NCI-H774 (cell line): ENCODE data around the gene IQCH.
"Not testable (repeated sequence)": the region's sequence is repeated elsewhere in the genome, so short reads cannot be mapped to it uniquely, and the experiment has no call there.

ENCODE experiments used
- DNase-seq: peaks from one replicate; lab custom pipeline; 2025; lab: John Stamatoyannopoulos, UW

The IQCH gene

DNA sequence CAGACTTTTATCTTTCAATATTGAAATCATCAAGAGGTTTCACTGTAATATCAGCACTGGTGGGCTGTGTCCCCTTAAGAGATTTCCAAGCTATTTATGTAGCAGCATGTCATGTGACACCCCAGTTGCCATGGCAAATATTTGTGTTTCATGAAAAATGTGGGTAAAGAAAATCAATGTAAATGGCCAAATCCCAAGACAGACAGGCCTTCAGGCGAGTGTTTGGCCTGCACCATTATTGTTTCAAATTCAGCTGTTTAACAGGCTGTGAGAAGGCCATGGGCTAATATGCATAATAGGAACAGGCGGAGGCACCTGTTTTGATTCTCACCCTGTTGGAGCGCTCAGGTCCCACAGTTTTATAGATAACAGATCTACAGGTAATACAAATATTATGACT, 104.2 kb downstream of the IQCH start:
- peak; percentile 3 for DNase-seq

DNA sequence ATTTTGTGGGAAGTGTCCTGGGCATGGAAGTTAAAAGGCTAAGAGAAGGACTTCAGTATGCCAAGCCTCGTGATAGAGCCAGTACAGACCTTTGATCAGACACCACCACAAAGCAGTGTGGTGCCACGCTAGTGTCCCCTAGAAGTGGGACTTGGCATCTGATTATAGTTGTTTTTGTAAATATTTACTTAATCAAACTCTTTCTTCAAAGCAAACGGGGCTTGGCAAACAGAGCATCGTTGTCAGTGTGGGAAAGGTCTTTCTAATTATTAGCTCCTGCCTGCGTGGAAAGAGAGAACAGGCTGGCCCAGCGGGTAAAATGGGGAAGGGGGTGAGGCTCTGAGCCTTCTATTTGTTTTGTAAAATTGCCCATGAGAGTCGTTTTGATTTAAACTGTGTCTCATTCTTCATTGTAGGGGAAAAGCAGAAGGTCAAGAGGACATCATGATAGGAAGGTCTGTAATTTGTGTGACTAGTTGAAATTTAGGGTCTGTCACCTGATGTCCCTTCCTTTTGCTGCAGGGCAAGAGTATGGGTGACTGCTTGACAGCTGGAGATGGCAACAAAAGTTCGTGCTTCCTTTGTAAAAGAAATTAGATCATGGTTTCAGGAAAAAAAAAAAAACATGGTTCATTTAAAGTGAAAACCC, 105.0 kb downstream of the IQCH start:
- DNase-seq, result no peak

DNA sequence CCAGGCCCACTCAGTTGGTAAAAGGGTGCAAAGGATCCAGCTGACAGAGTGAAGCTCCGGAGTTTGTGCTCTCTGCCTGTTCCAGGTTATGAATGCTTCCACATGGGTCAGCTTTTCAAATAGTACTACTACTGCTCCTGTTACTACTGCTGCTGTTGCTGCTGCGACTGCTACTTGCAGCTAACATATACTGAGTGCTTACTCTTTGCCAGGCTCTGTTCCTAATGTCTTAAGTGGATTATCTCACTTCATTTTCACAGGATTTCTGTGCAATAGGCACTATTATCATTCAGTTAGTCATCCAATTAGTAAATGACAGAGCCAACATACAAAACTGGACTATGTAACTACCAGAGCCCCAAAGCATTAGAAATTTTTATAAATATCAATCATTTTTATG, 106.5 kb downstream of the IQCH start:
- no peak for DNase-seq

DNA sequence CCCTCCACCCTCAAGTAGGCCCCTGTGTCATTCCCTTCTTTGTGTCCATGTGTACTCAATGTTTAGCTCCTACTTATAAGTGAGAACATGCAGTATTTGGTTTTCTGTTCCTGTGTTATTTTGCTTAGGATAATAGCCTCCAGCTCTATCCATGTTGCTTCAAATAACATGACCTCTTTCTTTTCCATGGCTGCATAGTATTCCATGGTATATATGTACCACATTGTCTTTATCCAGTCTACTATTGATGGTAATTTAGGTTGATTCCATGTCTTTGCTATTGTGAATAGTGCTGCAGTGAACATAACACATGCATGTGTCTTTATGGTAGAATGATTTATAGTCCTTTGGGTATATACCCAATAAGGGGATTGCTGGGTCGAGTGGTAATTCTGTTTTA, 109.1 kb downstream of the IQCH start:
- DNase-seq, result not testable (repeated sequence)

DNA sequence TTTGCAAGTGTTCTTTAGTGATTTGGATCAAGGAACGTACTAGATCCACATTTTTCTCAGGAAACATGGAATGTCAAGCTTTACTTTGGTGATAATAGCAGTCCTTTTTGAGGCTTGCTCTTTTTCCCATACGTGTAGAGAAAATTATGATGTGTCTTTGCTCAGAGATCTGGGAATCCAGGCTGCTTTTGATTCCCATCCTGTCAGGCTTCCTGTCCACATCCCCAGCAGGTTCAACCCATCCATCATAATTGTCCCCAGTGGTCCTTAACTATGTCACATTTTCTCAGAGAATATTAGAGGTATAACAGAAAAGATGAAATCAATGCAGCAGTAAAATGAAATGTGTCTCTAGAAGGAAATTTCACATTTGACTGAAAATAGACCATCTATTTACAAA, 111.4 kb downstream of the IQCH start:
- no peak for DNase-seq

DNA sequence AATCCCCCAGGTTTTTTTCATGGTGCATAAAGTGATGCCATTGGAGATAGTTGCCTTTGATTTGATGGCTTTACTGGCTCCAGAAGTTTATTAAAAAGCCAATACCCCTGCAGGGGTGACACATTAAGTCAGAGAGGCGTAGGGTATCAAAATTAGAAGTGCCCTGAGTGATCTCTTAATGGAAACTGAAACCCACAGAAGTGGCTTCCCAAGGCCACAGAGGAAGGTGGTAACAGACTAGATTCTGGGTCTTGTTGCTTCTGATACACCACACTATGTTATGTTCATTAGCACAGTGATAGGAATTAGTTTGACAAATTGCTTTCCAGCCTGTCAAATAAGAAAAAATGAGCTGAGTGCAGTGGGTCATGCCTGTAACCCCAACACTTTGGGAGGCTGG, 112.3 kb downstream of the IQCH start:
- no peak for DNase-seq

DNA sequence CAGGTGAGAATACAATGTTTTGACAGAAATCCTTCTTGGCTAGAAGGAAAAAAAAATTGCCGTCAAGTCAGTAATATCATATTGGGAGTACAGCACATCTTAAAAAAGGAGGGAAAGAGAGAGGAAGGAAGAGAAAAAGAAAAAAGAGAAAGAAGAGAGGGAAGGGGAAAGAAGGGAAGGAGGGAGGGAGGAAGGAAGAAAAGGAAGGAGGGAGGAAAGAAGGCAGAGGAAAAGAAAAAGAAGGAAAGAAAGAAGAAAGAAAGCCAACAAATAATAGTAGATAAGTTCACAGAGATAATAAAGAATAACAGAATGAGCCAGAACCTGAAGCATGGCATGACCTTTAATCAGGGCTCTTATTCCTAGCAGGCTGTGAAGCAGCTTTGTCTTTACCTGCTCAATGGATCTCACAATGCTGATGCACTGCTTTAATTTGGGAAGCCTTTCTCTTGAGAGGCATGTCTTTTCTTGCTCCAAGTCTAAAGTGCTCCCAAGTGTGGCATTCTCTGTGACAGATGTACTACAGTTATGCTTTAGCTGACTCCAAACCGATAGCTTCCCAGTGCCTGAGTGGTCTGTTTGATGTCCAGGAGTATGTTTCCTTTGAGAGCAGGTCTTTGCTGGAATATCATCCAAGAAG, 114.9 kb downstream of the IQCH start:
- DNase-seq, result no peak

DNA sequence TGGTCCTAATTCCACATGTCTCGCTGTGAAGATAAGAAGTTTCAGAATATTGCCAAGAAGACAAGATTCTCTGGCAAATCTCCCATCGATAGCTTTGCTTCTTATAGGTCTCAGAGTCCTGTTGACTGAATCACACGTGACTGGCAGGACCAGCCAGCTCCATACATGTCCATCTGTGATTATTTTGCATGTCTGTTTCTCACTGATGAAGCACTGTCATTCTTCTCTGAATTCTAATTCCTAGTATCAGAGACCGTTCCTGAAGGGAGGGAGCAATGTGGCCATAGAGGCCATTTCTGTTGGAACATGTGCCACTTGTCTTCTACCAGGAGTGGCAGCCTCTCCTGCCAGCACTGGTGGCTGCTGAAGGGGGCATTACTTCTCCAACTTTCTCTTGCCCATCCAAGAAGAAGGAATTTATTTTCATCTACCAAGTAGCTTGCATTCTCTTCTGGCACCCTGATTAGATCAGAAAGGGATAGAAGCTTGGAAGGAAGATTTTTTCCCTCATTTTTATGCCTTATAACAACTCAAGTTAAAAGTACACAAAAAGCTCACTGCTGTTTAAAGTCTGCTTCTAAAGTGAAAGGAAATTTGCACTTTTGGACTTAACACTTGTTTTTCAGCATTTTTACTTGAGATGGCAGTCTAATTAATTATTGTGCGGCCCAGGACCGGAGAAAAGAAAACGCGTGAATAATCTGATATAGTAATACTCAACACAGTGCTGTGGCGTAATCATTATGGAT, 115.8 kb downstream of the IQCH start:
- DNase-seq, result no peak

DNA sequence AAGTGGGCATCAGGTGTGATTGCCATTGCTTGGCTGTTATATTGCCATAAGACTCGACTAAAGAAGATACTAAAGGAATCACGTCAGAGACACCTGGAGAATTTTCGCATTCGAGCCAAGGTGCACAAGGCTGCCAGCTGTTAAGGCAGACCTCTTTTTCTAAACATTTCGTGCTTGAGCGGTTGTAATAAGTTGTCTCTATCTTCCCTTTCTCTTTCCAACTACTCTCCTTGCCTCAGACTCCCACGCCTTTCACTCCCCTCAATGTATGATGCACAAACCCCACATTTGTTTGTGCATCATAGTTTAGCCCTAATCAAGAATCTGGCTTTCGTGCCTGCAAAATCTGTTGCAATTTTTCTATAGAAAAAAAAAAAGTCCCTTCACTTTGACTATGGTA, 118.0 kb downstream of the IQCH start:
- no peak for DNase-seq

DNA sequence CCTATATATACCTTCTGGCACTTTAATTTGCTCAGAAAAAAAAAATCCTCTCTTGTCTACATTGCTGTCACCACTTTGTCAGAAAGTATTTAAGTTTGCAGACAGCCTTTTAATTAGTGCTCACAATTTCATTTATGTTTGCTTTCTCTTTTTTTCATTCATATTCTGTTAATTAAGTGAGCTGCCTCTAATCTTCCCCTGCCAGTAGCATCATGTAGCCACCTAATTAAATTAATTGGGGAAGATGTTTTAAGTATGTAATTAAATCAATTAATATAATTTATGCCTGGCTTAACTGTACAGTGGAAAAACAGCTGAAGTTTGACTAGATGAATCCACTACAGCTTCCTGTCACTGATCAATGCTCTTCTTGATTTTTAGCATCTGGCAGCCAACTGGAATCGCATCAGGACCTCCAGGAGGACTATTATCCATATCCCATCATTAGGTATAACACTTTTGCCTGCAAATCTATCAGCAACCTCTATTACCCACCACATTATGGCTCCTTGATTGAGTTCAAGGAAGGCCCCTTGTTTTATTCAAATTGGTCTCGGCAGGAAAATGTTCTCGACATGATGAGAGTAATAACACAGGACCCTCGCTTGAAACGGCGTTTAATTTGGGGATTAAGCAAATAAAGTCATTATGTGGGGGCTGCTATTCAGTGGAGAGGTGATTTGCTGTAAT, 118.5 kb downstream of the IQCH start:
- no peak for DNase-seq

DNA sequence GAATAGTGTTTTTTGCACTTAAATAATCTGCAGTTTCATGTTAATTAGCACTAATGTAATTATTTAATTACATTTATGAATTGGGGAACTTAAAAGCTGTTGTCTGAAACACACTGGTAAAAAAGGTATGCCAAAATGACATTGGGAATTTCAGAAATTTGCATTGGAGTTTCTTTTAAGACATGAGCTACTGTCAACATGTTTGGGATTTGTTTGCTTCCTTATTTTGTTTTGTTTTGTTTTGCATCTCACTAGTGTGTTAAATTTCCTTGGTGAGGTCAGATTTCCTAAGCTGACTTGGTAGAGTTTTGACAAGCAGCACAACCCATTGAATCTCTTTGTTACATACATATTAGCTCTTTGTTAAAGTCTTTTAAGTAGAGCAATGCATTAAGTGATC, 119.4 kb downstream of the IQCH start:
- DNase-seq, result no peak

DNA sequence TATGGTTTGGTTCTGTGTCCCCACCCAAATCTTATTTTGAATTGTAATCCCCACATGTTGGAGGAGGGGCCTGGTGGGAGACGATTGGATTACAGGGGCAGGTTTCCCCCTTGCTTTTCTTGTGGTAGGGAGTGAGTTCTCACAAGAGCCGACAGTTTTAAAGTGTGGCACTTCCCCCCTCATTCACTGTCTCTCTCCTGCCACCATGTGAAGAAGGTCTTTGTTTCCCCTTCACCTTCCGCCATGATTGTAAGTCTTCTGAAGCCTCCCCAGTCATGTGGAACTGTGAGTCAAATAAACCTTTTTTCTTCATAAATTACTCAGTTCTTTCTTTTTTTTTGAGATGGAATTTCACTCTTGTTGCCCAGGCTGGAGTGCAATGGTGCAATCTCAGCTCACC, 124.9 kb downstream of the IQCH start:
- no peak for DNase-seq

DNA sequence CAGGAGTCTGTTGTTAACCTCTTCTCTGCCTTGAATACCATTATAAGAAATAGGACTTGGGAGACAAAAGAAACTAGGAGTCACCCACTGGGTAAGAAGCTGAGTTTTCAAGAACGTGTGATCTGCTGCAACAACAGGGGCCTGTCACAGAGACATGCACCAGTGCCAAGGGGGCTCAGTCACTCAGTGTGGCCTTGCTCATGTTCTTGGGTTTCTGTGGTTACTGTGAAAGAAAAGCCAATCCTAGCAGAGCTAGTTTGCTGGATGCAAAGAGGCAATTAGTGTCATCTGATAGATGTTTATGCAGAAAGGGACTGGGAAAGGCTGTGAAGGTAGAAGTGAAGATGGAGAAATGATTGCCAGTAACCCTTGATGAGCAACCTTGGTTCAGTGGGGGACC, 126.3 kb downstream of the IQCH start:
- no peak for DNase-seq

DNA sequence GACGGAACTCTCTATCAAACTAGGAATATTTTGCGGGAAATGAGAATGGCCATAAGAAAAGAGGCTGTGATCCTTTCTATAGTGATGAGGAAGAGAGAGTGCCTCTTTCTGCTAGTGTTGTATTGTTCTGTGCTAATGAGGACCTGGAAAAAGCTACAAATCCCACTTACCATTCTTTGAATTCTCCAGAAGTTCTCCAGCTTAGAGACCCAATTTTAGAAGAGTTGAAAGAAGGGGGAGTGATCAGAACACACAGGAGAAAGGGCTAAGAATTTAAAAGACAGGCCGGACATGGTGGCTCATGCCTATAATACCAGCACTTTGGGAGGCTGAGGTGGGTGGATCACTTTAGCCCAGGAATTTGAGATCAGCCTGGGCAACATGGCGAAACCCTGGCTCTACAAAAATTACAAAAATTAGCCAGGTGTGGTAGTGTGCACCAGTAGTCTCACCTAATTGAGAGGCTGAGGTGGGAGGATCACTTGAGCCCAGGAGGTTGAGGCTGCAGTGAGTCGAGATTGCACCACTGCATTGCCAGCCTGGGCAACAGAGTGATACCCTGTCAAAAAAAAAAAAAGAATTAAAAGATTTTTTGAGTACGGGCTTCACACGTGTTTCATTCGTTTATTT, 126.9 kb downstream of the IQCH start:
- no peak for DNase-seq

DNA sequence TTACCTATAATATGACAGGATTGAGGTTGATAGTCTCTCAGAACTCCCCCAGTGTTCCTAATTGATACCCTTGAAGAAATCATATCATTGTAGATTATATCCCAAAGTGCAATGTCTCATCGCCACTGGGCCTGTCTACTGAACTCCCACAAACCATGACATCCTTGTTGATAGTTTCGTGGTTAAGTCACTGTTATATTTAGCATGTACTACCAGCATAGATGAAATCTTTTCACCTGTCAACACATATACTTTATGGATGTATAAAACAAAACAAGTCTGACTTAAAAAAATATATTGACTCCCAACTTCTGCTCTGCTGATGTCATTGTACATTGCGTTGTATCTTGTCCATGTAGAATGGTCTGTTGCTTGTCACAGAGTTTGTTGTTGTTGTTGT, 128.1 kb downstream of the IQCH start:
- DNase-seq, result no peak

DNA sequence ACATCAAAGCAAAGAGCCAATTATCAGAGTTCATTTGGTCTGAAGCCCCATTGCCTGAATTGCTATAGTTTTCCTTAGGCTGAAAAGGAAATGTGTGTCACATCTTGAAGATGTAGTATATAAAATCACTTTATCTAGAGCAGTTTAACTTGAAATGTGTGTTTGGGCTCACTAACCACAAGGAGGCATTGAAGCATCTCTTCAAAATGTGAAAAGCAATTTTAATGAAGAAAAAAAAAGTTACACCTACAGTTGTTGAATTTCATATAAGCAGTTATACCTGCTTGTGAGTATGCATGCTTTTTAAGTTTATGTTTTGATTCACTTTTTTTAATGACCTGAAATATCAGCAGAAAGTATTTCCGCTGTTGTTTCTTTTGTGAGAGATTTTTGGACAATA, 129.3 kb downstream of the IQCH start:
- no peak for DNase-seq

DNA sequence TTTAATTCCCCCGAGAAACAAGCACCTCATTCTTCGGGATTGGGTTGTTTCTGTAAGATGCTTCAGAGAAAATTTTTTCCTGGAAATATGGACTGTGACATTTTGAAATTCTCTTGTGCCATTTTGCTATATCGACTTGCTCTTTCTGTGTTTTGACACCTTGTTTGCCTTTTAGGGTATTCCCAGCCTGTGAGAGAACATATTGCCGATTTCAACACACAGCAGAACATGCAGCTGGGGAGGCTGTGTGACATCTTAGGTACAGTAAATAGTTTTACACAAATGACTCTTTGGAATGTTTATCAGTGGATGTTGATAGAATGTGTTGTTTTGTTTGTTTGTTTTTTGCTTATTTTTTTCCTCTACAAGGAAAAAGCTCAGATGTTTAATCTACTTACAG, 130.2 kb downstream of the IQCH start:
- DNase-seq, result no peak

DNA sequence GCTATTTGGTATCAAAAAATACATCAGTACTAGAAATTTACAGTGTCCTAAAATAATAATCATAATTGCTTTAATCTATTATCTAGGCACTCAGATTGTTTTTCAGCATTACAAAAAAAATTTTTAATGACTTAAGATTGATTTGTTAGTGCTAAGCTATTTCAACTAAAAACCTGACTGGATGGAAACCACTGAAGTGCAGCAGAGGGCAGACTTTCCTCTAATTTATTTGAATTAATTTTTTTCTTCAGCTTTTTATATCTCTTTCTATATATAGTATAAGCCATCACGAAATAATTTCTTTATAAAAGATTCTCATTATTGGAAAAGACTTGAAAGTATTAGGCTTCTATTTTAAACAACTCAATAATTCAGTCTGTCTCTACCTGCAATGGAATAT, 131.4 kb downstream of the IQCH start:
- DNase-seq, result no peak

DNA sequence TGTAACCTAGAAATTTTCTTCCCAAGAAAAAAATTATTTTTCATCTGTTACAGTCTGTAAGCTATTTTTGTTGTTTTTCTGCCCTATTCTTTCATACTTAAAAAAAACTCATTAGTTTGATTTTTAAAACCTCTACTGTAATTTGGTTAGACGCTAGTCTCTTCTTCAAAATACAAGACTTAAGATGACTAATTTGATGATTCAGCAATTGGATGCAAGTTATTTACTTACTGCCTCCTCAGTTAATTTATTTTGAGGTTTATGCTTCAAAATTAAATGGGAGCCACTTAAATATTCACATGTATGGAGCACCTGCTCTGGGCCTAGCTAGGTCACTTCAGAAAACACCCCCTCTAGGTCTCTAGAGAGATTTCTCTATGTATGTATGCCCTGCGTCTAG, 132.4 kb downstream of the IQCH start:
- no peak for DNase-seq

DNA sequence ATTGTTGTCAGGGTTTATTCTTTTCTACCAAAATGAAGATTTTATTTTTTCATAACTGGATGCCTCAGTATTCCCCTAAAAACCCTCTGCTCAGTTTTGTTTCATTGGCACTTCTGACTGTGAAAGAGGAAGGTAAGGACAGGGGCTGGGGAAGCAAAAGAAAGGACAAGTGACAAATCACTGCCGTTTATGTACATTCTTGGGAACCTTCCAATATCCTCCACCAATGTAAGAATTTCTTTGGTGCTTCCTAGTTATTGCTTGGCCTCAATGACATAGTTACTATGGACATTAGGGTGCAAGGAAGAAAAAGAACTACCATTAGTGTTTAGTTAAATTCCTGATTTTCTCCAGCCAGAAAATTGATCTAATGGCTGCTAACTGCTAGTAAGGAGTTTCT, 135.4 kb downstream of the IQCH start:
- no peak for DNase-seq

DNA sequence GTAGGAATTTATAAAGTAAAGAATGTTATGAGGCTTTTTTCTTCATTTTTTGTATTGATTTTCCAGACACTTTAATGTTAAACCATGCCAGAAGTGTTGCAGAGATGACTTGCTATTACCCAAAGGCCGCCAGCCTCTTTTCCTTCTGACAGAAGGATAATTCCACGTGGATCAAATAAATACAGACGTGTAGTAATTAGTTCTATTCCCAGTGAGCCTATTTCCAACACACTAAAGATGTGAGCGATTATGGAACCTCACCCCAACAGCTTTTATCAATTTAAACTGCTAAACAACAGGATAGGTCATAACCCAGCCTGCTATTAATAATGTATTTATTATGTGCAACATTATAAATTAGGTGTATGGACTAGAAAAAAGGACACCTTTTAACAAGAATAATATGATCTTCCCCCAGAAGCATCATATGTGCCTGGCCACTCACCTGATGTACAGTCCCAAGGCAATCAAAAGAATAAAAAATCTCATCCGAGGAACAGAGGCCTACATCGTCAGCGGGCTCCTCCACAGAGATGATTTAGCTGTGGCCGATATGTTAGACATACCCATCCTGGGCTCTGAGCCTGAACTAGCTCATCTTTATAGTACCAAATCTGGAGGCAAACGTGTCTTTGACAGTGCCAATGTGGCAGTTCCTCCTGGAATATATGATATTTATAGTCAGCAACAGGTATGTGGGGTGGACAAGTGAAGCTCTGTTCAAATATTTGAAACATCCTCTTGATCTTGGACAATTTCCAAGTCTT, 140.5 kb downstream of the IQCH start:
- no peak for DNase-seq

DNA sequence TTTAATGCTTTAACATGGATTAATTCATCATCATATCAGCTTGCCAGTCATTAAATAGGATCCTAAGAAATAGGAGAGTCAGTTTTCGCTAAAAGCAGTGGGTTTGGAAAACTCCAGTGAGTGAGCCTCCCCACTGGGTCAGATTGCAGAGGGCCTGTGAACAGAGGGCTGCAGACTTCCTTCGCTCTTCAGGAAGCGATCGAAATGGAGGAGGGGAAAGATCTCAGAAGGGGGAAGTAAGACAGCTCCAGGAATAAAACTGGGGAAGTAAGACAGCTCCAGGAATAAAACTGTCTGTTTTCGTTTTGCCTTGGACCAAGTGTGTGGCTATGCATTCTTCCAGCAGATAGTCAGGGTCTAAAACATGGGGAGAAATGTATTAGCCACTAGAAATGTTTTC, 141.5 kb downstream of the IQCH start:
- DNase-seq, result no peak
